ENCODE measurements around the gene ACOT11.

DNA sequence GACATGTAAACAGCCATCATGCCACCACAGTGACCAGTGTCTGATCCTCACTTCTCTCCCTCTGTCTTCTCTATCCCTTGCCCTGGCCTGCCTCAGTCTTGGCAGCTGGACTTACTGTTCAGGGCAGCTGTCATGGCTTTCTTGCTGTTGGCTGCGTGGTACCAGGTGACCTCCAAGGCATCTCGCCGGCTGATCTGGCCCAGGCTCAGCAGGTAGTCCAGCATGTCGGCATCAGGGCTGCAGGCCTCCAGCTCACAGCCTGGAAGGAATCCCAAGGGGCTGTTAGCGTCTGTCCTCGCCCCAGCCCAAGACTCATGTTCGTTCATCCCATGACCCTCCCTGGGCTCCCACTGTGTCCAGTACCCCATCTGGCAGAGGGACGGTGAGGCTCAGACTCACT, 71.7 kb downstream of the ACOT11 start:
- no peak for TF ChIP-seq EZH2 (IDR thresholded peaks at IDR 0.05)
- no peak for TF ChIP-seq FOXP2 (optimal IDR thresholded peaks at IDR 0.05; ENCODE audit: control extremely low read depth, extremely low read length, insufficient read depth)
